HS-5 (cell line): ENCODE results near the gene EEF1G.
"Not testable (repeated sequence)": the region's sequence is repeated elsewhere in the genome, so short reads cannot be mapped to it uniquely, and the experiment has no call there.

Source experiments
- DNase-seq: peaks from one replicate; pipeline ENCODE4 v3.0.0-alpha.2; 2012; ENCODE audit warnings: low read depth

EEF1G gene

DNA sequence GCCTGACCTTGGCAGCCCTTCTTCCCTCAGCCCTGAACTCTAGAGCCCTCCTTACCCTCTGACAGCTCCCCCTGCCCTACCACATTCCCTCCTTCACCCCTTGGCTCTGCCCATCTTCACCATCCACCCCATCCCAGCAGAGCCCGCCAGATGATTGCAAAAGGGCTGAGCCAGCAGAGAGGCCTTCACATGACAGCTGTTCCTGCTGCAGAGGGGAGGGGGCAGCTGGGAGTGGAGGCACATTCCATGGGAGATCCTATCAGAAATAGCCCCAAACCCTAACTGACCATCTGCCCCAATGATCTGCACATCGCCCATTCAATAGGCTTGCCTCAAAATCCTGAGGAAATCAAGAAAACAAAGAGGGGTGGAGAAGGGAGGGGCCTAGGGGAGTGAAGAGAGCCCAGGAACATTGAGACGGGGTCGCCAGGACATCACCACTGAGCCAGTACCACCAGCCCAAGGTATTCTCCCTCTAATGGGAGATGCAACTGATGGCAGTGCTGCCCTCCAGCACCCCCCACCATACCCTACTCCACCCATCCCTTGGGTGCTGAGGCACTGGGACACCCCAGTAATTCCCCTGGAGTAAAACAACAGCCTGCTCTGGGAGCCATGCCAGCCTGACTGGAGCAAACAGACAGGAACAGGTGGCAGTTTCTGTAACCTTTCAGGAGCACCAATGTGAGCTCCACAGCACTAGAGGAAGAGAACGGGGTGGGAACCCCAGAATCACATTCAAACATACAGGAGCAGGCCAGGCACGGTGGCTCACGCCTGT is 19.1 kb downstream of the EEF1G start:
- DNase-seq = no peak

DNA sequence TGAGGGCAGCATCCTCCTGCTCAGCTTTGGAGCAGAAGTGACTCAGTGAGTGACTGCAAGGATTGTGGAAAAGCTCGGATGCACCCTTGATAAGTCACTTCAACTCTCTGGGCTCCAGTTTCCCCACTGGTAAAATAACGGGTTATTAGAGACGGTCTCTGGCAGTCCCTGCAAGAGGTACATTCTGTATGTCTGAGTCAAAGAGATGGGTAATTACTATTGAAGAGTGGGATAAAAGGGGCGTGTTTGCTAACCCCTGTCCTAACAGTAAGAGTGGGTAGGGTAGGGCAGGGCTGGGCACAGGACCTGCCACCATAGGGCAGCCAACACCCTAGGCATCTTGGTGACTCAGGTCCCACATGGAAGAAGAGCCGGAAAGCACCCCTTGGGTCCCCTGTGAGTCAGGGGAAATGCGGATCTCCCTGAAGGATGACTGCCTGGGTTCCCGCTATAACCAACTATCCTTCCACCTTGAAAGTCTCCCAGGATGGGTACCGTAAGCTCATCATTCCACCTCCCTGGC is 19.8 kb downstream of the EEF1G start:
- DNase-seq = peak; percentile 95

DNA sequence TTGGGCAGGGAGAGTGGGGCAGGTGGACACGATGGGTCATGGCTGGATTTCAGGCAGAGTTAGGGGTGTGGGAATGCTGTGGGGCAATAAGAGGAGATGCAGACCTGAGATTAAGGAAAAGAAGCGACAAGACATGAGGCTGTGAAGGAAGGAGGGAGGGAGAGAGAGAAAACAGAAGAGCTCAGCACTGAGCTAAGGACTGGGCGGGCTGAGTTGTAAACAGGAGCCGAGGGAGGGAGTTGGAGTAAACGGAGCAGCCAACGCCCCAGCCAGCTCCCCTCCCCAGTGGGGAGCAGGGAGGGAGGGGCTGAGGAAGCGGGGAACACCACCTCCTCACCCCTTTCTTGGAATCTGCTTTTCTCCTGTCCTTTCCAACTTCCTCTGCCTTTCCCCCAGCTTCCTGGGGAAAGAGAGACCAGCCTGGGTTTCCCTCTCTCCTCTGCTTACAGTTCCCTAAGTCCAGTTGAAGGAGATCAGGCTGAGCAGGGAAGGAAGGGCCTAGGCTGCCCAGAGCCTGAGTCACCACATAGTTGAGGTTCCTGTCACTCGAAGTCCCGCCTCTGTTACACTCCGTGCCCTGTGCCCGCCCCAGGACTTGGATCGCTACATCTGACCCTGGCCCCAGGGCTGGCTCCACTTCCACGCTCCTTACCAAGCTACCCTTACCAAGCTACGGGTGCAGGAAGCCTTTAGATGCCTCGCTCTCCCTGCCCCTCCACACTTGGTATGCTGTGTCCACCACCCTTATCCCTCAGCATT is 20.4 kb downstream of the EEF1G start:
- peak; percentile 99 for DNase-seq

DNA sequence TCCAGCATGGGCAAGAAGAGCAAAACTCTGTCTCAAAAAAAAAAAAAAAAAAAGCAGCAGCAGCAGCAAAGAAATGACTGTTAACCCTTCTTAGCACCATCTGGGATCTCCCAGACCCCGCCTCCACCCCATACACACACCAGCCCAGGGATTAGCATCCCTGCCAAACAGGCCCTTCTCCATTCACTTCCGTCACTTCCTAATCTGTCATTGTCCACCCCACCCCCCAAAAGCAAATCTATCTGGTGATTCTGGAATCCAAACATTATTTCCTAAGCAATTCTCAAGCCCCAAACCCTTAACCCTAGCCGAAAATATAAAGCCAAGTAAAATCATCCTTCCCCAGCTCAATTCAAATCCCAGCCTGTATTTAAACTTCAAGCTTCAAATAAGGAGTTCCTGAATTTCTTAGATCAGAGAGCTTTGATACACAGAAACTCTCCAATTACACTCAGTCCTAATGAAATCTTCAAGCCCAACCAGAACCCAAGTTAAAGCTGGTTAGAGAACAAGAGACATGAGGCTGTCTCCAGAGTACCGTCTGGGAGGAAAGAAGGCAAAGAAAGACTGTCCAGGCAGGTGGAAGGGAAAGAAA is 21.1 kb downstream of the EEF1G start:
- DNase-seq = no peak

DNA sequence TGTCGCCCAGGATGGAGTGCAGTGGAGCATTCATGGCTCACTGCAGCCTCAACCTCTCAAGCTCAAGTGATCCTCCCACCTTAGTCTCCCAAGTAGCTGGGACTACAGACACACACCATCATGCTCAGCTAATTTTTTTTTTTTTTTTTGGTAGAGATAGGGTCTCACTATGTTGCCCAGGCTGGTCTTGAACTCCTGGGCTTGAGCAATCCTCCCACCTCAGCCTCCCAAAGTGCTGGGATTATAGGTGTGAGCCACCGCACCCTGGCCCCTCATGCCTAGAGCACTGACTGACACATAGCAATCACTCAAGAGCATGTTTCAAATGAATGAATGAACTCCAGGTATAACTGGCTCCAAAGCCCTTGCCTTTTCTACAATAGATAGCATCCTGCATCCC is 23.2 kb downstream of the EEF1G start:
- DNase-seq = not testable (repeated sequence)

DNA sequence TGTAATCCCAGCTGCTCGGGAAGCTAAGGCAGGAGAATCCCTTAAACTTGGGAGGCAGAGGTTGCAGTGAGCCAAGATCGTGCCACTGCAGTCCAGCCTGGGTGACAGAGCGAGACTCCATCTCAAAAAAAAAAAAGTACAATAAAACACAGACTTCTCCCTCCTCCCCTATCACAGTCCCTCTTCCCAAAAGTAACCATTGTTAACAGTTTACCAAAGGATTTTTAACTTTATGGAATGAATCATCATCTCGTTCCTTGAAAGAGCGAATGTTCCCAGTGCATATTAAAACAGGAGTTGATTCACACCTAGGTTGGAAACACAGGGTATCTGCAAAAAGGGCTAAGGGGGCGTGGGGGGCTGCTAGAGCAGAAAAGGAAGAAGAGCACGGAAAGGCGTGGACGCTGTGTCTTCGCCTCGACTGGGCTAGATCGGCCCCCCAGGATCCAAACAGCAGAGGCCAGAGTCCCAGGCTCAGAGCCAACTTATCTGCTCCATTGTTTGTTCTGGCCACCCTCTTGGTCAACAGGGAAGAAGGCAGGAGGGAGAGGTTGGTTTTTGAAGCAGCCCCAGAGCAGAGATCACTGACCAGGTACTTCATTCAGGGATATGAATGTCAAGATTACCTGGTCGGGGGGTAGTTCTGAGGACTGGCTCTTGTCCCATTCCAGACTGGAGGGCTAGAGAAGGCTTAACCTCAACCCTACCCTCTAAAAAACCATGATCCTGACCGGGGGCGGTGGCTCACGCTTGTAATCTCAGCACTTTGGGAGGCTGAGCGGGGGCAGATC is 25.0 kb downstream of the EEF1G start:
- no peak for DNase-seq

DNA sequence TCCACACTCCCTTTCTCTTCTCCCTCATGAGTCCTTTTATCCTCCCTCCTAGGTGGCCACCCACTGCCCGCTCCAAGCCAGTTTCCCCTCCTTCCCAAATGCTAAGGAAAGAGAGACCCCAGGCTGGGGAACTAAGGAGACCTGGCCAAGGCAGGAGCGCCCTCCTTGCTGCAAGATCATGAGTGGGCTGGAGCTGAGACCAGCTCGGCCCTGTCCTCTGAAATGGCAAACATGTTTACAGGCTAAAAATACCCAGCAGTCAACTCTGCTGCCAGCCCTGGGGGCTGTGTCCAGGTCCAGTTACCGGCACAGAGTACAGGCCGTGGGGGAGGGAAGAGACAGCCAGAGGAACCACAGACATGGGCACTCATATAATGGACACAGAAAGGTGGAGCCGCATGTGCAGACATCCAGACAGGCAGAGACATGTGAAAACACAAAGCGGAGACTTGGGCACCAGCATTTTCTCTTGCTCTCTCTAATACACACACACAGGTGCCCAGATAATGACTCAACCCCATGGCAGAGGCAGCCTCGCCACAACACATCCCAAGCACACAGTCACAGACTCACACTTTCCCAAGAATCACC is 25.9 kb downstream of the EEF1G start:
- DNase-seq = no peak

DNA sequence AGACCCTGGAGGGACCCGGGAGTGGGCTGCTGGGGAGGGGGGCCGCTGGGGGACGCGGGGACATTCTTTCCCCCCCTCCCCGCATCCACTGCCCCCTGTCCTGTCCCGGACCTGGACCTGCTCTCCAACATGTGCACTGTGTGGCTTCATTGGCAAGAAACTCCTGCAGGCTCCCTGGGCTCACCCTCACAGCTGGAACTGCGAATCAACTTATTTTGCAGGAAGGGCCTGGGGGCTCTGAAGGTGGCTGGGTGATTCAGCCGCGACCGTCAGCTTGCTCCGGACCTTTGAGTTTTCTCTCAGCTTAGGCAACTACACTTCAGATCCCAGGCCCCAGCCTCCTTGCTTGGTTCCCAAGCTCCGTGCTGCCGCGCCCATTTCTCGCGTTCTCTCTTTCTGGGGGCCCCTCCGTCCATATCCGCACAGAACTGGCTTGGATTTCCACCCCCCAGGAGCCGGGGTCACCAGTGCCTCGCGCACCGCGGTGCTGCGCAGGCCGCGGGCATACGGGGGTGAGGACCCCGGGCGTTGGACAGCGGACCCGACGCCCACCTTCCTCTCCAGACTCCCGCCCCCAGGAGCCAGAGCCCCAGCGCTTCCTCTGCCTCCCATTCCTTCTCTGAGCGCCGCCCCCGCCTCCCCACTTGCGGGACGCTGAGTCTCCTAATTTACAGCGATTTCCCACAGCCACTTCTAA is 26.6 kb downstream of the EEF1G start:
- no peak for DNase-seq

DNA sequence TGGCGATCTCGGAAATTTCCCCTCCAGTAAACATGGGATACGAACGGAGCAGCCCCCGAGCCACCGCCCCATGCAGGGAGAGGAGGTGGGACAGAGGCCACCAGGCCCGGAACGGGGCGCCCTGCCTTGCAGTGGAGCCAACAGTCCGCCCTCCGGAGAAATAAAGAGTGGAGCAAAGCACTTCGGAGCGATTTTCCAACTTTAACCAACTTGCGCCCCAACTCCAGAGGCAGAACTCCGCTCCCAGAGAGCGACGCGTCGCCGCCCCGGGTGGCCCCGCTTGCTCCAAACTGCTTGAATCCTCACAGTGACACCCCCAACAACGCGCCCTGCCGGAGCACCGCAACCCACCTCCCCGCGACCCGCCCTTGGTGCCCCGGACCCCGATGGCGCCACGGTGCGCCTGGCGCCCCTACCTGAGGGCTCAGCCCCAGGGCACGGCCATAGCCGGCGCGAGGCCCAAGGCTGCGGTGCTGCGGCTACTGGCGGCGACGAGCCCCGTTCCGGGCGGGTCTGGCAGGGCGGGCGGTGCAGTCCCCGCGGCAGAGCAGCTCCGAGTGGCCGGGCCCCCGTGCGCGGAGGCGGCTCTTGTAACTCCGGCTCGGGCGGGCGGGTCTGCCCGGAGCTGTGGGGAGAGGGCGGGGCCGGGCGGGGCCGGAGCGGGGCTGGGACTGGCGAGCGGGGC is 27.3 kb downstream of the EEF1G start, which contains the start of gene AHNAK:
Gene AHNAK (minus strand): TSS at position 563 of the 685 bp plus-strand sequence. CDS start 10,708 bp downstream, outside the sequence.
- DNase-seq = no peak

DNA sequence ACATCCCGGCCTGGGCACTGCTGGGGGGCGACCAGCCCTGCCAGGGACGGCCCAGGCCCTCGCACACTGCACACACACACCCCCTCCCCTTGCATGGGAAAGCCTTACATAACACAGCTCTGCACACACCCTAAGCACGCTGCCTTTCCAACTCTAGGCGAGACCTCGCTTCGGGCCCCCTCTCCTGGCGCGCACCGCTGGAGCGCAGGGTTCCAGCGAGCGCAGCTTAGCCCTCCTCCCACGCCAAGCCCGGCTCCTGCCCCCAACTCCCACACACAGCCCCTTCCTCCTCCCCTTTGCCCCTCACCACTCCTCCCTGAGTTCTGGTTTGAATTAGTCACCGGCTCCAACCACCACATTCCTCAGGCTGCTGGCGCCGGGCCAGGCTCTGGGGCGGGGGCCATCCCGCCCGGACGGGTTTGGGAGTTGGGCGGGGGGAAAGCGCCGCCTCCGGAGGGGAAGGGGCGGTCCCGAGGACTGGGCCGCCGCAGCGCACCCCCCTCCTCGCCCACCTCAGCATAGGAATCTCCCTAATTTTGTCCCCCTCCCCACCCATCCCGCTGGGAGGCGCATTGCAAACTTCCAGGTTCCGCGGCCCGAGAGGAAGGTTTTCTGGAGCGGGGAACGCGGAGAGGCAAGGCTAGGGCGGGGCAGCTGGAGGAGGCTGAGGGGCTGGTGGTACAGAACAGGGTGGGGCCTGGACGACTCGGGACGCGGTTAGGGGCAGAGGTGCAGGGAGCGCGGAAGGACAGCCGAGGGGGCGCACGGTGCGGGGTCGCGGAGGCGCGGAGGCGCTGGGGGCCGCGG is 28.1 kb downstream of the EEF1G start:
- peak; percentile 86 for DNase-seq

DNA sequence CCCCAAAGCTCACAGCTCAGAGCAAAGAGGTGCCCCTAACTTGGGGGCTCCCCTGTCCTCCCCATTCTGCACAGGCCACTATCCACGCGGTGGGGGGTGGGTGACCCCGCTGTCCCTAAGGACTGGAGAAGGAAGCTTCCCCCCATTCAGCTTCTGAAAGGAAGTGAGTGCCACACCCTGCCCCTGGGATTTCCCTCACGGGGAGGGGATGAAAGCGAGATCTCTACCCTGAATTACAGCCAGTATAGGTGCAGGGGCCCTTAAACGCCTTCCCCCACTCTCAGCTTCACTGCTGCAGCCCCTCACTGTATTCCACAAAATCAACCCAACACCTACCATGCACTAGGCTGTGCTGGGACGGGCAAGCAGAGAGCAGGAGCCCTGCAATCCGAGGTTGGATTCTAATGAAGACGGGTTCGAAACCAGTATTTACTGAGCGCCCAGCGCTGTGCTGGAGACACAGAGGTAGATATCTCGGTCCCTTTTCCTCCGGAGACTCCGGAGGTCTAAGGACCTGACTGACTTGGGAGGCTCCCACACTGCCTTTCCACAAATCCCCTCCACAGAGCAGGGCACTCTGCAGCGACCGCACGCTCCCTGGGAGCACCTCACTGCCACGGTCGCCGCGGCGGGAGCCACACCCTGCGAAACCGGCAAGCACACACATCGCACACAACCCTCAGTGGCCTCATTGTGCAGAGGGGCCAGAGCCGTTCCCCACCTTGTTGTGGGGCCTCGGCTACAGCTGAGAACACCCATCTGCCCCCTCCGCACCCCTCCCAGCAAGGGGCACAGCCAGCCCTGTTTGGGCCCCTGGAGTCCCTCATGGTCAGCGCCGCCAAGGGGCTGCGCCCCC is 28.9 kb downstream of the EEF1G start:
- no peak for DNase-seq

DNA sequence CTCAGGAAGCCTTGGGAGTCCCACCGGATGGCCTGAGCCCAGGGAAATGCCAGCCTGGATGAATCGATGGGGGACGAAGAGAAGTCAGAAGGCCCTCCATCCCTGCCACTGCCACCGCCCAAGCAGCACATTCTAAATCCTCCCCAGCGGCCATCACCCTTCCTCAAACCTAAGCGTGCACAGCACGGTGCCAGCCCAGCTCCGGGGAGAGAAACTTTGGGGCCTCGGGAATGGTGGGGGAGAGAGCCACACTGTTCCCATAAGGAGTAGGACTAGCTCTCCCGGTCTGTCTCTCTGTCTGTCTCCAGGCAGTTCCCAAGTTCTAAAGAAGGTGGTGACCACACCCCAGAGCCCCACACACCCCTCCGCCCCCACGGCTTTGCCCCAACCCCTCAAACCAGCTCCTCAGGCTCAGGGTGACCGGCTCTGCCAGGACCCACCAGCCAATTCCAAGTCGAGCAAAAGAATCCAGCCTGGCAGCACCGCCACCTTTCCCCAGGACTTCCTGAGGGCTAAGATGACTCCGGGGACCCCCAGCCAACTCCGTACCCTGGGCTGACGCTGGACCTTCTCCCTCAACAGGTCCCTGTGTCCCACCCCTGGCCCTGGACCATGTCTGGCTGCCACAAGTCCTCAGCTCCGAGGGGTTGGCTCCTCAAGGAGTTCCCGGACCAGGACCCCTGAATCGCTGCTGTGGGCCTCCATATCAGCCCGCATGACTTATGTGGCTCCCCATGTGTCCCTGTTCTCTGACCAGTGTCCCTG is 29.8 kb downstream of the EEF1G start:
- no peak for DNase-seq

DNA sequence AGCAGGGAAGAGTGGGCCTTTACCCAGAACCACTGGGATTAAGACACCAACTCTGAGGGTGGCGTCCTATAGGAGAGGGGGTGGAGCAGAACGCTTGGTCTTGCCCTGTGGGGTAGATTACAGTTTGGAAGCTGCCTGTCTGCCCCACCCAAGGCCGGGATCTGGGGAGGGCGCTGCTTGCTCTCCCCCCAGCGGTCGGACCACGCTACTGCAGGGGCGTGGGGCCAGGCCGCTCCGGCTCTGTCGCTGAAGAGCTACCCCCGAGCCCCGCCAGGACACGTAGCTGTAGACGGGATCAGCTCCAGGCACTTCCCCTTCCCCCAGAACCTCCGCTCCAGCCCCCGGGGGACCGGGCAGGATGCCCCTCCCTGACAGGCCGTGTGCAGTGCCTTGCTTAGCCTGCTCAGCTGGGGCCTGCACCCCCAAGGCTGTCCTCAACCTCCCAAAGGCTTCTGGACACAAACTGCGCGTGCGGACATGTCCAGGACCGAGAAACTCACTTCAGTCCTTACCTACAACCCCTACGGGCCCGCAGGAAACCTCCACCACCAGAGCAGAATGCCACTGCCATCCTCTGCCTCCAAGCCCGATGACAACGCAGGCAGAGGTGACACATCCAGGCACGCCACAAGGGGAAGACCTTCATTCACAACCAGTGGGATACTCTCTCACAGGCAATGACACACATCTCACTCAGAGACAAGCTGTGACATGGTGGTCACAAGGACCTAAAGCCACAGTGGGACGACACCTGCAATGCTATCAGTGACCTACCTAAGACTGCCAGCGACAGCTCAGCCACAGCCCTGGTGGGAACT is 30.7 kb downstream of the EEF1G start:
- DNase-seq = peak; percentile 56

DNA sequence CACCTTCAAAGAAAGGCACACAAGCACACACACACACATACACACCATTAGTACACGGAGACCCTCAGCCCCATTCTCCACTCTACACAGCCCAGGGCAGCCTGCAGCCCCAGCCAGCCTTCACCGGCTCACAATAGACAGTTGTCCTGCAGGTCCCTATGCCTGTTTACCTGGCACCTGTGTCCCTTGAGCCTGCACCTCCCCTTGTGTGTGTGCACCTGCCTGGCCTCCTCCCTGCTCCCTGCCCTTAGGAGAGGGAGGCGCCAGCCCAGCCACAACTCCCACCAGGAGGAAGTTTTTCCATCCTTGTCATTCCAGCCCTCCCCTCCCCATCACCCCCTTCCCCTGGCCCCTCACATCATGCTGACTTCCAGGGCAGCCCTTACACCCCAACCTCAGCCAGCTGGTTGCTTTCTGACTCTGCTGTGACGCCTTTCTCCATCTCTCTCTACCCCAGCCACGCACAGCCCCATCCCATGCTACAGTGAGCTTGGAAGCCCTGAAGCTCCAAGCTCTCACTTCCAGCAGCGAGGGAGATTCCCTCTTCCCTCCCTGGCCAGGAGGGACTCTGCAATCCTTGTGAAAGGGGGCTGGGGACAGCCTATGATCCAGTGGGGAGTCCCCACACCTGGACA is 31.5 kb downstream of the EEF1G start:
- DNase-seq = no peak

DNA sequence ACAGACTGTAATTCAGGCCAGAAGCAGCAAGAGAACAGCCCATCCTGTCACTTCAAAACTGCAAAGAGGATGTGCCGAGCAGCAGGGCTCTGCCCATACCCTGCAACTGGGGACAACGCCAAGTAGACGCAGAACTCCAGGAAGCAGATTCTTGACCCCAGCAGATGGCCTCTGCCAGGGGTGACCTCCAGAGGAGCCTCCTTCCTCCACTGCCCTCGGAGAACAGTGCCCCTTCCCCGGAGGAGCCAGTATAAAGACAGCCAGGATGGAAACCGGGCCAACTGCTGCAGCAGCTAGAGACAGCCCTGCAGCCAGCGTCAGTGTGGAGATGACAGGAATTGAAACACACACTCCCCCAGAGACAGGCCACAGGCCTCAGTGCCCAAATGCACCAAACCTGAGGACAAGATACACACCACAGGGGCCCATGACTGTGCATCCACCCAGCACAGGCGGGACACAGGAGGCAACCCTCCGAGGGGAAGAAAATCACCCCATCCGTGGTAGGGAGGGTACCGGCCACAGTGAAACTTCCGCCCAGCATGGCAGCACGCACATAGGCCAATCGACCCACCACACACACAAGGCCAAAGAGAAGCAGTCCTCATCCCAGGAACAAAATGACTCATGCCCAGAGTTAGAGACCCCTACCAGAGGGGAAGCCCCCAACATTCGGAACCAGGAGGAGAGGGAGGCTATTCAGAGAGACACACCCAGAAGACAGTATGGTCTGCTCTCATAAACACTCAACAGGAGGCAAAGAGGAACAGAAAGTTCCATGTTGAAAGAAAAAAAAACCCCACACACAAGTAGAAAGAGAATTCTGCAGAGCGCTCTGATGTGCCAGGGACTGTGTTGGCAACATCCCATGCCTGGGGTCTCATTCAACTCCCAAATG is 32.6 kb downstream of the EEF1G start:
- no peak for DNase-seq
